Ovary (tissue), 9 donors: ENCODE measurements around the gene SETD6. TPM values are rescaled to one million over a fixed set of nuclear protein-coding genes. Genes with fewer than 3 reads are reported as not detected.

ENCODE experiments used
- DNase-seq, 5 donors: peaks; one replicate each; pipeline ENCODE4 v3.0.0-alpha.2; 2019 to 2020
- H3K27ac ChIP-seq, 2 donors: fragments of 200-600 bp; one replicate each; pipeline versions ENCODE4 v1.5.1 to v1.8.0; 2019 to 2022
- H3K27me3 ChIP-seq: fragments of 200-600 bp; one replicate; pipeline ENCODE4 v1.8.0; 2022
- H3K36me3 ChIP-seq: fragments of 200-600 bp; sonication (generic); one replicate; pipeline ENCODE4 v1.5.1; 2019
- H3K4me1 ChIP-seq: one replicate; pipeline ENCODE4 v1.8.1; 2013; ENCODE audit warnings: mild to moderate bottlenecking, moderate library complexity; ENCODE audit not compliant: insufficient read depth
- H3K4me3 ChIP-seq: fragments of 200-600 bp; sonication (generic); one replicate; pipeline ENCODE4 v1.5.1; 2017
- H3K9me3 ChIP-seq, 2 donors: fragments of 200-600 bp in 1 of 2; sonication (generic) in 1 of 2; one replicate each; pipeline versions ENCODE4 v1.5.1 to v1.8.1; 2013 to 2019; ENCODE audit warnings: mild to moderate bottlenecking in 1 of 2, moderate library complexity in 1 of 2
- CTCF ChIP-seq, 3 donors: fragments of 450-650 bp in 2 of 3; fragments of 200-600 bp in 1 of 3; IDR thresholded peaks; one replicate each; pipeline versions ENCODE4 v1.5.1 to v1.8.0; 2016 to 2022; ENCODE audit warnings: antibody characterized with exemption in 3 of 3, mild to moderate bottlenecking in 1 of 3
- EP300 ChIP-seq: sonication (generic); formaldehyde crosslinking; IDR thresholded peaks from one replicate; pipeline ENCODE4 v1.6.1; 2017; ENCODE audit warnings: antibody characterized with exemption
- POLR2A ChIP-seq: fragments of 450-650 bp; IDR thresholded peaks from one replicate; pipeline ENCODE4 v1.6.1; 2017; ENCODE audit warnings: antibody characterized with exemption, mild to moderate bottlenecking, moderate library complexity
- WGBS, 3 donors: extraction: QIAGEN DNeasy Blood & Tissue Kit in 1 of 3; methylation state at CpG; one replicate each; pipeline versions ENCODE4 v1.1.5 to v1.1.7; 2013 to 2017; 5-methylcytosine and 5-hydroxymethylcytosine counted together
- intact Hi-C, 4 donors: fragments of 100-400 bp; cut with DNase I; formaldehyde crosslinking; loops; one replicate each; pipeline versions ENCODE4 v1.11.0 to v1.15.1; 2022 to 2023
- polyA plus RNA-seq, 2 donors: library from polyadenylated mRNA; stranded (reverse); fragments of 200-250 nt in 1 of 2; fragments of 350-450 nt in 1 of 2; fragmentation: Illumina TruSeq in 1 of 2; extraction: RNeasy Lipid Tissue Mini Kit (QIAGEN cat#74804) in 1 of 2; gene quantifications; one replicate each; pipeline ENCODE4 v1.2.3, GENCODE V29; 2013 to 2014
- total RNA-seq, 7 donors: library from RNA; depleted of rRNA in 2 of 7; stranded (reverse); fragments of >200 nt in 2 of 7; fragmentation: NEBNext Ultra II Directional in 3 of 7; extraction: Animal tissue kit (Norgen Biotek cat#: 25700) in 3 of 7; gene quantifications; one replicate each; pipeline versions ENCODE4 v1.1.0 to v1.2.4, GENCODE V29; 2016 to 2023
- donor health status: DM: no; HTN: no; CAD: no; lungs with moderate emphysema.
- donor health status: DM: no; HTN: no; CAD: no.
- donor health status: Bipolar disorder and iron deficiency.
- donor health status: DM: yes; HTN: yes; CAD: no.
- donor health status: DM: no; HTN: no; CAD: no.
- donor health status: DM: yes; HTN: yes; CAD: no.

The SETD6 gene
- total and polyA plus RNA-seq, 9 donors: 12.5 to 28.4 (median 18.9) TPM

- DNase-seq: peak in 1 of 5 donors; percentile 2
- no peaks in the 10 kb centered on the region for H3K27me3 ChIP-seq
- no peak overlapping the region for H3K27ac ChIP-seq
- TF ChIP-seq EP300: no peak
- no peak for TF ChIP-seq POLR2A
- TF ChIP-seq CTCF (IDR thresholded peaks at IDR 0.05): no peak
- H3K4me3 ChIP-seq: no peak overlapping the region
- 85 to 88% (median 88%) methylated on average over 12 to 14 of the region's 14 CpGs for WGBS, 3 donors
- H3K9me3 ChIP-seq: no peaks in the 10 kb centered on the region
- intact Hi-C loops: loop anchor here in 1 of 4 donors (10.0 kb wide), 1 partner anchor 943 kb away; no protein-coding TSS in a partner anchor
- H3K4me1 ChIP-seq: no peaks in the 10 kb centered on the region
- no peaks in the 10 kb centered on the region for H3K36me3 ChIP-seq
Observed at GRCh38 chr16:58507963-58508670, 7.2 kb upstream of the SETD6 start.

GRCh38 chr16:58508671-58509251 lies 6.6 kb upstream of the SETD6 start:
- Histone ChIP-seq H3K36me3 (no peaks in the 10 kb centered on the region), H3K9me3 (no peaks in the 10 kb centered on the region), H3K27ac (no peak overlapping the region), H3K4me3 (no peak overlapping the region), H3K27me3 (no peaks in the 10 kb centered on the region), H3K4me1 (no peaks in the 10 kb centered on the region)
- 63 to 74% (median 71%) methylated on average over 4 to 5 of the region's 5 CpGs for WGBS, 3 donors
- intact Hi-C loops: loop anchor here in 1 of 4 donors (10.0 kb wide), 1 partner anchor 944 kb away; no protein-coding TSS in a partner anchor
- TF ChIP-seq CTCF (IDR thresholded peaks at IDR 0.05): no peak
- TF ChIP-seq POLR2A: no peak
- no peak for TF ChIP-seq EP300
- DNase-seq: peak in 3 of 5 donors; percentile 2 to 23 (median 6)

- H3K36me3 ChIP-seq: no peaks in the 10 kb centered on the region
- no peaks in the 10 kb centered on the region for H3K9me3 ChIP-seq
- DNase-seq: peak in 4 of 5 donors; percentile 3 to 21 (median 10)
- no peaks in the 10 kb centered on the region for H3K4me1 ChIP-seq
- no peaks in the 10 kb centered on the region for H3K27me3 ChIP-seq
- TF ChIP-seq CTCF (IDR thresholded peaks at IDR 0.05) (no peak), POLR2A (no peak), EP300 (no peak)
- intact Hi-C loops: loop anchor here in 2 of 4 donors (10.0 kb wide), 3 partner anchors 115 to 945 kb away; partner anchors contain the start of gene CNOT1 (in 1 of the 2)
- 77 to 93% (median 91%) methylated on average over 7 to 9 of the region's 9 CpGs for WGBS, 3 donors
- H3K4me3 ChIP-seq: no peak overlapping the region
- no peak overlapping the region for H3K27ac ChIP-seq
Observed at GRCh38 chr16:58509256-58510096, 5.8 kb upstream of the SETD6 start.

- Histone ChIP-seq H3K27ac (no peak overlapping the region), H3K4me3 (no peak overlapping the region), H3K9me3 (no peaks in the 10 kb centered on the region), H3K36me3 (no peaks in the 10 kb centered on the region), H3K4me1 (no peaks in the 10 kb centered on the region), H3K27me3 (no peaks in the 10 kb centered on the region)
- WGBS, 3 donors: 84 to 89% (median 88%) methylated on average over 18 of the region's 18 CpGs
- DNase-seq: peak in 3 of 5 donors; percentile 4 to 29 (median 12)
- TF ChIP-seq POLR2A: no peak
- TF ChIP-seq EP300: no peak
- TF ChIP-seq CTCF (IDR thresholded peaks at IDR 0.05): no peak
- intact Hi-C loops: loop anchor here in 2 of 4 donors (10.0 kb wide), 2 partner anchors 115 to 125 kb away; partner anchors contain the start of gene CNOT1 (in 1 of the 2)
Observed at GRCh38 chr16:58510097-58510775, 5.1 kb upstream of the SETD6 start.
